ENCODE results near the gene DNASE1L3. TPM values are rescaled to one million over a fixed set of nuclear protein-coding genes. Genes with fewer than 3 reads are reported as not detected.

The DNASE1L3 gene
- polyA plus RNA-seq, 1 donor, result 56.2 TPM

DNA sequence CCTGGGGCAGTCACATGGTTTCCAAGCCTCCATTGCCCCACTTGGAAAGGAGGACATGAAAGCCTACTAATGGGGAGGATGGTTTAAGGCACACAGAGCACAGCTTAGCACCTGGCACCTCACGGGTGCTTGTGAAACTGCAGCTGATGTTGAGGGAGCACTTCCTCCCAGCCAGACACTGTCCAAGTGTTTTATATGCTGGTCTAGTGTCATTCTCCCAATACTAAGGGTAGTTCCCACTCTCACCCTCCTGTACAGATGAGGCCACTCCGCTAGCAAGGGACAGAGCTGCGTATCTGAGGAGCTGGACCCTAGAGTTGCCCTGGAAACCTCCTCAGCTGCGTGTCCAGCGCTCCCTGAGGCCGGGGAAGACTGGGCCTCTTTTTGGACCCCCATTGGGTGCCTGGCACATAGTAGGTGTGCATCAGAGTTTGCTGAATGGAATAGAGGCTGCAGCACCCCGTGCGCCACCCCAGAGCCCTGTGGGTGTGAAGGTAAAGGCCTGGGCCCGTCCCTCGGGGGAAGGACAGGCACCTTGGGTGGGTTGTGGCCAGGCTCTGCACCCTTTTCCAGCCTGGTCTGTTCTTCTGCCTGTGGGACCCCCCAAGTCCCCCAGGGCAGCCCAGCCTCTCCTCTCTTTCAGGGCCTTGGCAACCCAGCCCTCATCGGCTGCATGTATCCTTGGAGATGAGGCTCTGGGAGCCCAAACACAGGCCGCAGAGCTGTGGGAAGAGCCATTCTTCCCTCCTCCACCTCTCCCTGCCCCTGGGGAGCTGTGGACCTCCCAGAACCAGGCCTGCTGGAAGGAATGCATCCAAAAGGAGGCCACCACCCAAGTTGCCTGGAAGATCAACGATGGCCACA lies 31.3 kb downstream of the DNASE1L3 start:
- Histone ChIP-seq H3K27me3 (ENCODE audit: control insufficient read depth, insufficient read depth, low read length) (no peaks in the 10 kb centered on the region), H3K9me3 (ENCODE audit: control insufficient read depth, low read depth, low read length) (no peaks in the 10 kb centered on the region), H3K27ac (ENCODE audit: low read length) (no peak overlapping the region), H3K4me1 (ENCODE audit: control insufficient read depth, insufficient read depth, low read length) (peaks cover 36% of the 10 kb centered on the region), H3K36me3 (ENCODE audit: control insufficient read depth, insufficient read depth, low read length) (no peaks in the 10 kb centered on the region), H3K4me3 (ENCODE audit: low read length) (no peak overlapping the region)
- no CpG with 5 or more reads among the region's 13 CpGs for WGBS (ENCODE audit: insufficient coverage, low lambda C conversion rate)
- DNase-seq, result no peak

DNA sequence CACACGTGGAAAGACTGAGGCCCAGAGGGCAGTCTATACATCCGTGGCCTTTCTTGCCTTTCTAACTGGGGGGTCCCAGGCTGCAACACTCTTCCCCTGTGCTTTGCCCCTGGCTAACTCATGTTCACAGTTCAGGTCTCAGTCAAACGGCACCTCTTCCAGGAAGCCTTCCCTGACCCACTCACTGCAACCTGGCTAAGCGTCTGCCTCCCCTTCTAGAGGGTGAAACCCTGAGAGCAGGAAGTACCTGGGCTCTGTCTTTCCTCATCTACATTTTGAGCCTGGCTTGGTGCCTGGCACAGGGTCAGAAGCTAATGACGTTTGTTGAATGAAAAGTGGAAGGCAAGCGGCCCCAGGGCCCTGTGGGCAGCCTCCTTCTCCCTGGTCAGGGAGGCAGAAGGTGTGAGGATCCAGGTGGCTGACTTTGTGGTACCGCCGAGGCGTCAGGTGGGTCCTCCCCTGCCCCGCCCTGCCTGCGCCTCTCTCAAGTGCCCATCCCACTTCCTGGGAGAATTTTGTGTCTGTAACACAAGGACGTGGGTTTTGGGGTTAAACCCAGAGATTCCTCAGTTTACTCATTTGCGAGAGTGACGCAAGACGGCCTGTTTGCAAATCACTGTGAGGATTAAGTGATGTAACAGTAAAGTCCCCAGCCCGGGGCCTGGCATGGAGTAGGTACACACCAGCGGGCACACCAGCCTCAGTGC lies 32.1 kb downstream of the DNASE1L3 start:
- Histone ChIP-seq H3K9me3 (ENCODE audit: control insufficient read depth, low read depth, low read length) (no peaks in the 10 kb centered on the region), H3K4me1 (ENCODE audit: control insufficient read depth, insufficient read depth, low read length) (peaks cover 44% of the 10 kb centered on the region), H3K27me3 (ENCODE audit: control insufficient read depth, insufficient read depth, low read length) (no peaks in the 10 kb centered on the region), H3K36me3 (ENCODE audit: control insufficient read depth, insufficient read depth, low read length) (no peaks in the 10 kb centered on the region), H3K4me3 (ENCODE audit: low read length) (no peak overlapping the region), H3K27ac (ENCODE audit: low read length) (no peak overlapping the region)
- DNase-seq, result no peak
- WGBS (ENCODE audit: insufficient coverage, low lambda C conversion rate), result no CpG with 5 or more reads among the region's 17 CpGs

DNA sequence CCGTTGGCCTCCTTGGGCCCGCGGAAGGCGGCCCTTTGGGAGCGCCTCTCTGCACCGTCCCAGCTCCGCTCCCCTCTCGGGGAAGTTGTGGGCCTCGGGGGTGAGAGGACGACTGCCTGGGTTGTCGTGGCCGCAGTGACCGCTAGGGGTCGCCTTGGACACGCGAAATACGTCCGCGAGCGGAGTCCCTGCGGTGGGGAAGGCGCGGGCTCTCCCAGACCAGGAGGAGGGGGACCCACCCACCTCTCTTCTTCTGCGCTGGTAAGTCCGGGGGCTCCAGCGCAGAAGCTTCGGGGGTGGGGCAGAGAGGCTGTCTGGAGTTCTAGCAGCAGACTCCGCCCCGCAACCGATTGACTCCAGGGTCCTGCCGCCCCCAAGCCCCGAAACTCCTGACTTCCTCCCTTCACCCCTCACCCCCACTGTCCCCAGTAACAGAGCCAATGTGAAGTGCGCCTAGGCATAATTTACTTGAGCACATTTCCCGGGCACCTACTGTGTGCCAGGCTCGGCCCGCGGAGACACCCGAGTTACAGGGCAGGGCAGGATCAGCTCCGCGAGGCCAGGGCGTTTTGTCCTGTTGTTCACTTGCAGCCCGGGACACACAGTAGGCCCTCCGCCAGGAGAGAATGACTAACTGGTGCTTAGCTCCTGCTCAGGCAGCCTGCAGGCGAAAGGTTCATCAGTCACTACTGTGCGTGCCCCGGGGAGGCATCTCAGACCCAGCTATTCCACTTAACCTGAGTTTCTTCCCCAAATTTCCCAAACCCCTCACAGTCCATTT lies 32.8 kb downstream of the DNASE1L3 start:
- no peak overlapping the region for H3K27ac ChIP-seq (ENCODE audit: low read length)
- H3K36me3 ChIP-seq (ENCODE audit: control insufficient read depth, insufficient read depth, low read length), result no peaks in the 10 kb centered on the region

DNA sequence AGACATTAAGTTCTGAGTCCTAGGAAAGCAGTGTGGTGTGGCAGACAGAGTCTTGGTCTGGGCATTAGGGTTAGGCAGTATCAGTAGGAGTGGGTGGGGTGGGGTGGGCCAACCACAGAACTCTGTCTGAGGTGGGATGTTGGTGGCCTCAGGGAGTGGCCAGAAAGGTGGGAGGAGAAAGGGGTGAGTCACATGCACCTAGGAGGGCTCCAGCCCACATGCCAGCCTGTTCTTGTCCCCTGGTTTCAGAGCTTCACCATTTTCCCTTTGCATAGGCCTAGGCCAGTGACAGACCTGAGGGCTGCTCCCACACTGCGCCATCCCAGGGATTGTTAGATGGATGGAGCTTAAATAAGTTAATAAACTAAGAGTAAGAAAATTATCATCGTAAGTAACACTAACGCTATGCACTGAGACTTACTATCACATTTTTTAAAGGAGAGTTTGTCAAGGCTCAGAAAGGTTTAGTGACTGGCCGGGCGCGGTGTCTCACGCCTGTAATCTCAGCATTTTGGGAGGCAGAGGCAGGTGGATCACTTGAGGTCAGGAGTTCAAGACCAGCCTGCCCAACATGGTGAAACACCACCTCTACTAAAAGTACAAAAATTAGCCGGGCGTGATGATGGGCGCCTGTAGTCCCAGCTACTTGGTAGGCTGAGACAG lies 33.8 kb downstream of the DNASE1L3 start:
- WGBS (ENCODE audit: insufficient coverage, low lambda C conversion rate), result 79% methylated on average over 2 of the region's 10 CpGs
- H3K4me1 ChIP-seq (ENCODE audit: control insufficient read depth, insufficient read depth, low read length), result peaks cover 53% of the 10 kb centered on the region
- H3K27ac ChIP-seq (ENCODE audit: low read length), result peak overlapping the region; percentile 72
- H3K4me3 ChIP-seq (ENCODE audit: low read length), result no peak overlapping the region
- no peaks in the 10 kb centered on the region for H3K9me3 ChIP-seq (ENCODE audit: control insufficient read depth, low read depth, low read length)
- peak in 1 of 2 donors; percentile 36 for DNase-seq
- no peaks in the 10 kb centered on the region for H3K27me3 ChIP-seq (ENCODE audit: control insufficient read depth, insufficient read depth, low read length)
- peaks cover 4% of the 10 kb centered on the region for H3K36me3 ChIP-seq (ENCODE audit: control insufficient read depth, insufficient read depth, low read length)

More for the DNA sequence above, 32.8 kb downstream of the DNASE1L3 start:
- H3K27me3 ChIP-seq (ENCODE audit: control insufficient read depth, insufficient read depth, low read length), result no peaks in the 10 kb centered on the region
- H3K4me1 ChIP-seq (ENCODE audit: control insufficient read depth, insufficient read depth, low read length), result peaks cover 51% of the 10 kb centered on the region
- H3K4me3 ChIP-seq (ENCODE audit: low read length), result peak overlapping the region; percentile 40
- H3K9me3 ChIP-seq (ENCODE audit: control insufficient read depth, low read depth, low read length), result no peaks in the 10 kb centered on the region
- WGBS (ENCODE audit: insufficient coverage, low lambda C conversion rate), result no CpG with 5 or more reads among the region's 46 CpGs
- DNase-seq, result peak; percentile 76 to 84

DNA sequence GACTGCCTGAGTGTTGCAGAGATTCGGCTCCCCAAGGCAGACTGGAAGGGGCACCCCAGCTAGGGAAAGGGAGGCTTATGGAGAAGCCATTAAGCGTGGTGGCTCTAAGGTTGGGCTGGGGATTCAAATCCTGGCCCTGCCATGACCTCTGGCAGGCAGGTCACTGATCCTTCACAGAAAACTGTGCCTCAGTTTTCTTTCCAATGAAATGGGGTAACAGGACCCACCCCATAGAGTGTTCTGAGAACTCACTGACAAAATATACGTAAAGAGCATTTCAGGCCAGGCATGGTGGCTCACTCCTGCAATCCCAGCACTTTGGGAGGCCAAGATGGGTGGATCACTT lies 34.6 kb downstream of the DNASE1L3 start:
- H3K4me1 ChIP-seq (ENCODE audit: control insufficient read depth, insufficient read depth, low read length), result peaks cover 53% of the 10 kb centered on the region
- H3K36me3 ChIP-seq (ENCODE audit: control insufficient read depth, insufficient read depth, low read length), result peaks cover 12% of the 10 kb centered on the region
- no peaks in the 10 kb centered on the region for H3K27me3 ChIP-seq (ENCODE audit: control insufficient read depth, insufficient read depth, low read length)
- no peak for DNase-seq
- no CpG with 5 or more reads among the region's 3 CpGs for WGBS (ENCODE audit: insufficient coverage, low lambda C conversion rate)
- H3K27ac ChIP-seq (ENCODE audit: low read length), result peak overlapping the region; percentile 72
- H3K4me3 ChIP-seq (ENCODE audit: low read length), result no peak overlapping the region
- no peaks in the 10 kb centered on the region for H3K9me3 ChIP-seq (ENCODE audit: control insufficient read depth, low read depth, low read length)

DNA sequence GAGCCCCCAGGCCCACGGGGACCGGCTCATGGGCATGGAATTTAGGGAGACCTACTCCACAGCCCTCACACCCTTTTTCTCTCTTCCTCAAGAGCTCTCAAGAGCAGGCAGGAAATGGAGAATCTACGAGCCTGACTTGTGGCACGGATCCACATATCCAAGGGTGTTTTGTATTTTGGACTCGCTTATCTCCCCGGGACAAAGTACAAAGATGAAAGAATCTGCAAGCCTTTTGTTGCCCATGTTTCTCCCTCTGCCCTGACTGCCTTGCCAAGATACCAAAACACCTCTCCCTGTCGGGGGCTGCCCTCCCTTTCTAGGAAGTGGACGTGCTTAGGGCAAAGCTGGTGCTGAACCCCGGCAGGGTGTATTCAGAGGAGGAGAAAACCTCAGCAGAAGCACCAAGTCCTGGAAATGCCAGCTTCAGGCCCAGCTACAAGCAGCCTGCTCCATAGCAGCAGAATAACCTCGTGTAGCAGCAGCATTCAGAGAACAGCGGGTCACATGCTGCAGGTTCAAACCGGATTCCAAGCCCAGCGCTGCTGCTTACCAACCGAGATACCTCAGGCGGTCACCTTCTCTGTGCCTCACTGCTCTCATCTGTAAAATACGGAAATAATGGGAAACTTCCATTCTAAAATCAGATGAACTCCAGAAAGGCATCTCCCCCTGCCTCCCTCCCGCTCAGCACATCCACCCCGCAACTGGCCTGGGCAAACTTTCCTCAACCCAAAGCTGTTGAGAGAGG lies 35.2 kb downstream of the DNASE1L3 start:
- 0% methylated on average over 1 of the region's 18 CpGs for WGBS (ENCODE audit: insufficient coverage, low lambda C conversion rate)
- peak; percentile 92 to 98 for DNase-seq
- H3K4me1 ChIP-seq (ENCODE audit: control insufficient read depth, insufficient read depth, low read length), result peaks cover 53% of the 10 kb centered on the region

DNA sequence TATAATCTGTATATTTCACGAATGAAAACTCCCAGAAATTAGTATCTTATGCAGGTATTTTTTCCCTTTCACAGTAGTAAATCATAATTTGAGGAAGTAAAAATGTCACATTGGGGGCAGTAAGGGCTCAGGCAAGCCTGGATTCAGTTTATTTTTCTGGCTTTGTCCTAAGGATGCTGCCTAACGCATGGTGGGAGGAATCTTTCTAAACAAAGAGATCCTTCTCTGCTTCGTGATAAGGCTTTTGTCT lies 35.7 kb downstream of the DNASE1L3 start:
- peak overlapping the region; percentile 72 for H3K27ac ChIP-seq (ENCODE audit: low read length)

More for the DNA sequence above, 35.2 kb downstream of the DNASE1L3 start:
- Histone ChIP-seq H3K27me3 (ENCODE audit: control insufficient read depth, insufficient read depth, low read length) (no peaks in the 10 kb centered on the region), H3K36me3 (ENCODE audit: control insufficient read depth, insufficient read depth, low read length) (peaks cover 17% of the 10 kb centered on the region), H3K9me3 (ENCODE audit: control insufficient read depth, low read depth, low read length) (no peaks in the 10 kb centered on the region), H3K4me3 (ENCODE audit: low read length) (no peak overlapping the region), H3K27ac (ENCODE audit: low read length) (peak overlapping the region; percentile 72)

DNA sequence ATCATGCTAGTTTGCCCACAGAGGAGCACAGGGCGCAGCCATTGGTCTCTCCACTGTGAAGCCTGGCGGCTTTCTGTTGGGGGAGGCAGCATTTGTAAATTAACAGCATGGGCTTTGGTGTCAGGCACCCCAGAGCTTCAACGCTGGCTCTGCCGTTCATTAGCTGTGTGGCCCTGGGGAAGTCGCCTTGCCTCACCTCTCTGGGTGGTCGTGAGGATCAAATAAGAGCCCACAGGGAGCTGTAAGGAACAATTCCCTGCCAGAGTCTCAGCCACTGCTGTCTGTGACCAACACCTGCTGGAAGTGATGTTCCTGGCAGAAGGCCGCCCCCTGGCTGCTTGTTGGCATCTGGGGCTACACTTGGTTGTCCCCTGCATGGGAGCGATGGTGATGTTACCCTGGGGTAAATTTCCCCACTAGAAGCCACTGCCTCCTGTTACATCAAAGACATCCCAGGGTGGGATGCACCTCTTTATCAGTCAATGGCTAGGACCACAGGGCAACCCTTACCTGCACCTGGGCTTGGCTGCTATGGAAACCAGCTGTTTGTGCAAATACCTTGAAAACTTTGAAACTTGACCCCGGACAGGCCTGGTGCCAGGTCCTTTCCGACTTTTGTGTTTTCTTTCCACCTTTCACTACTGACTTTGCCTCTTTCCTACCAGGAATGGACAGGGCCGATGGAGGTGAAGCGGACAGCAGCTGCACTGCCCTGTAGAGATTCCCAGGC lies 36.9 kb downstream of the DNASE1L3 start:
- peaks cover 32% of the 10 kb centered on the region for H3K36me3 ChIP-seq (ENCODE audit: control insufficient read depth, insufficient read depth, low read length)
- DNase-seq, result peak; percentile 49 to 82
- no peaks in the 10 kb centered on the region for H3K27me3 ChIP-seq (ENCODE audit: control insufficient read depth, insufficient read depth, low read length)
- H3K27ac ChIP-seq (ENCODE audit: low read length), result peak overlapping the region; percentile 72
- H3K4me1 ChIP-seq (ENCODE audit: control insufficient read depth, insufficient read depth, low read length), result peaks cover 53% of the 10 kb centered on the region
- 21% methylated on average over 2 of the region's 12 CpGs for WGBS (ENCODE audit: insufficient coverage, low lambda C conversion rate)
- H3K4me3 ChIP-seq (ENCODE audit: low read length), result no peak overlapping the region
- no peaks in the 10 kb centered on the region for H3K9me3 ChIP-seq (ENCODE audit: control insufficient read depth, low read depth, low read length)

More for the DNA sequence above, 35.7 kb downstream of the DNASE1L3 start:
- H3K4me1 ChIP-seq (ENCODE audit: control insufficient read depth, insufficient read depth, low read length), result peaks cover 53% of the 10 kb centered on the region
- H3K27me3 ChIP-seq (ENCODE audit: control insufficient read depth, insufficient read depth, low read length), result no peaks in the 10 kb centered on the region
- peaks cover 22% of the 10 kb centered on the region for H3K36me3 ChIP-seq (ENCODE audit: control insufficient read depth, insufficient read depth, low read length)
- 0% methylated on average over 1 of the region's 3 CpGs for WGBS (ENCODE audit: insufficient coverage, low lambda C conversion rate)
- no peak overlapping the region for H3K4me3 ChIP-seq (ENCODE audit: low read length)
- no peak for DNase-seq
- no peaks in the 10 kb centered on the region for H3K9me3 ChIP-seq (ENCODE audit: control insufficient read depth, low read depth, low read length)

DNA sequence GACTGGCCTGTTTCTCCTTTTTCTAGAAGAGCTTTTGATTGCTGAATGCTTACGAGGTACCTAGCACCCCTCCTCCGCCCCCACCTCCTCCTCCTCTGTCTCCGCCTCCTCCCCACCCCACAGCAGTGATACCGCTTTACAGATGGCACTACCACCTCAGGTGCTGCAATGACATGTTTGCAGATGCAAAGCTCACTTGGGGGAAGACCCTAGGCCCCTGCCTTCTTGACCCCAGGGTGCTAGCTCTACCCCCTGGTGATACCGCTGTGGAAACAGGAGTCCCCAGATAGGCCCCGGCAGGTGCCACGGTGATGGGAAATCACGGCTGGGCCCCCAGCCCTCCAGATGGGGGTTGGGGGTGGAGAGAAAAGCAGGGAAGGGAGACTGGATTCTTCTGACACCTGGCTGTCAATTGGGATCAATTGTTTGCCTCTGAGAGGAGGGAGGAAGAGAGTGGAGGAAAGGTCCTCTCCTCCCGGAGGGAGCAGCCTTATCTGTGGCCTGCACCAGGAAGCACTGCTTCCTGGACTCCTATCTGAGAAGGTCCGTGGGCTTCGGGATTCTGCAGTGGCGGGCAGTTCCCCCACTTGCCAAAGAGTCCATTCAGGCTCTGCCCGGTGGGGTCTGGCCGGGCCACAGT lies 37.6 kb downstream of the DNASE1L3 start:
- H3K4me3 ChIP-seq (ENCODE audit: low read length), result no peak overlapping the region
- H3K4me1 ChIP-seq (ENCODE audit: control insufficient read depth, insufficient read depth, low read length), result peaks cover 51% of the 10 kb centered on the region
- no peaks in the 10 kb centered on the region for H3K9me3 ChIP-seq (ENCODE audit: control insufficient read depth, low read depth, low read length)
- no CpG with 5 or more reads among the region's 14 CpGs for WGBS (ENCODE audit: insufficient coverage, low lambda C conversion rate)
- peak overlapping the region; percentile 72 for H3K27ac ChIP-seq (ENCODE audit: low read length)
- no peaks in the 10 kb centered on the region for H3K27me3 ChIP-seq (ENCODE audit: control insufficient read depth, insufficient read depth, low read length)
- peak in 1 of 2 donors; percentile 59 for DNase-seq
- peaks cover 38% of the 10 kb centered on the region for H3K36me3 ChIP-seq (ENCODE audit: control insufficient read depth, insufficient read depth, low read length)

Measured in large intestine (tissue), 3 donors.